ENCODE measurements around the gene CCNF.

DNA sequence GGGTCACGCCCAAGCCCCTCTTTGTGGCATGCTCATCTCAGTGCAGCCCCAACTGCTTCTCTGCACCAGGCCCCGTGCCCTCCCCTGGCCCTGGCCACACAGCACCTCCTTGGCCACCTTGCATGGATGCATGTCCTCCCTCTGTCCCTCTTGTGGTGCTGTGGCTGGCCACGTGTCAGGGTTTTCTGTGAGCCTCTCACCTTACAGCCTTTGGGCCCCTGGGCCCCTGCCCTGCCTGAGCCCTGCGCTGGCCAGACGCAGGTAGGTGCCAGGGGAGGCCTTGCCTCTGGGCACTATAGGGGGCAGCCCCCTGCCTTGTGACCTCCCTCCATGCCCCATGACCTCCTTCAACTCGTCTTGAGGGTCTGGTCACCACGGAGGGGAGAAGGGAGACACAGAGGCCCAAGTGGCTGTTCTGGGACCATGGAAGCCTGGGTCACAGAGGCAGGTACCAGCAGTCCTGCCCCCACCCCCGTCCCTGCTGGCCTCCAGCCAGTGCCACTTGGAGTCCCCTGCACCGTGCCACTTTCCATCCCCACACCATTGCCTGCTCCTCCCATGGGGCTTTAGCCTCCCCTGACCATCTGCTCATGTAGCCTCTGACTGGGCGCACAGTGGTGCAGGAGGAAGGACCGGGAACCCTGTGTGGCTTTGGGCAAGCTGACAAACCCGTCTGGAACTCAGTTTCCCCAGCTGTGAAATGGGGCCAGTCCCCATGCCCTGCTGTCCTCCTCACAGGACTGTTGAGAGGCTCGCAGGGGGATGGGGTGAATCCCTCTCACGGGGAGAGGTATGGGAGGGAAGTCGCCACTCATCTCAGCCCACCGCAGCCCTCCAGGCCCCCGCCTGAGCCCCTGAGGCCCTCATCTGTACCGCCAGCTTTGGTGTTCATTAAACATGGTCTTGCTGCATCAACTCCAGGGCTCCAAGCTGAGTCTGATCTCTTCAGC lies 73.0 kb downstream of the CCNF start:
- no peak for TF ChIP-seq CTCF (optimal IDR thresholded peaks at IDR 0.05 in 1 of 3, IDR thresholded peaks at IDR 0.05 in 1 of 3, conservative IDR thresholded peaks at IDR 0.05 in 1 of 3; ENCODE audit: extremely low read depth in 1 of 3, insufficient read depth in 2 of 3, low read length in 3 of 3)
- no peak for TF ChIP-seq EZH2 (IDR thresholded peaks at IDR 0.05; ENCODE audit: low read length)

Measured in keratinocyte (primary cell).